H1 (cell line): Measurements from ENCODE around the gene ATP6V0A1. TPM values are rescaled to one million over a fixed set of nuclear protein-coding genes. Genes with fewer than 3 reads are reported as not detected.

ENCODE experiments used
- CTCF ChIA-PET: fragments of 300-600 bp; sonication (Branson Sonifier 250); formaldehyde crosslinking; loops from one replicate; lab custom pipeline; 2021; ENCODE audit not compliant: partially characterized antibody; lab: Charles Lee
- POLR2A ChIA-PET: fragments of 300-600 bp; sonication (Branson Sonifier 250); formaldehyde crosslinking; loops from one replicate; lab custom pipeline; 2021; ENCODE audit warnings: inconsistent platforms; ENCODE audit not compliant: partially characterized antibody; lab: Charles Lee
- DNase-seq, 2 experiments: peaks; one replicate each; pipeline versions ENCODE4 v3.0.0 to v3.0.0-alpha.2; 2010 to 2022; ENCODE audit warnings: low spot score in 2 of 2, low read depth in 1 of 2, mixed read lengths in 1 of 2
- FAIRE-seq: peaks from 2 replicates; lab custom pipeline; 2011; peaks lifted over from hg19 to GRCh38; lab: Jason Lieb, UNC
- H2AFZ ChIP-seq: 2 replicates; pipeline ENCODE4 v1.8.1; 2012; ENCODE audit warnings: low read length, inconsistent platforms
- H2AK5ac ChIP-seq: 2 replicates; pipeline ENCODE4 v1.6.1; 2013; ENCODE audit warnings: low read depth, low read length
- H2BK120ac ChIP-seq: replicated peaks from 2 replicates; pipeline ENCODE3; 2013; ENCODE audit warnings: low read depth, low read length, inconsistent platforms
- H2BK12ac ChIP-seq: 2 replicates; pipeline ENCODE4 v1.6.1; 2013; ENCODE audit warnings: low read depth, low read length
- H2BK15ac ChIP-seq: 2 replicates; pipeline ENCODE4 v1.6.1; 2013; ENCODE audit warnings: low read length
- H2BK20ac ChIP-seq: 2 replicates; pipeline ENCODE4 v1.6.1; 2013; ENCODE audit warnings: low read length
- H2BK5ac ChIP-seq: 2 replicates; pipeline ENCODE4 v1.6.1; 2013; ENCODE audit warnings: low read depth, low read length
- H3K14ac ChIP-seq: 2 replicates; pipeline ENCODE4 v1.6.1; 2013; ENCODE audit warnings: inconsistent platforms; ENCODE audit not compliant: insufficient read length
- H3K18ac ChIP-seq: 2 replicates; pipeline ENCODE4 v1.6.1; 2013; ENCODE audit warnings: low read length; ENCODE audit errors: extremely low read depth
- H3K23ac ChIP-seq: 2 replicates; pipeline ENCODE4 v1.6.1; 2013; ENCODE audit warnings: inconsistent platforms; ENCODE audit not compliant: insufficient read length
- H3K23me2 ChIP-seq: 2 replicates; pipeline ENCODE4 v1.6.1; 2013; ENCODE audit warnings: low read depth, low read length
- H3K27ac ChIP-seq: 2 replicates; pipeline ENCODE4 v1.6.1; 2011; ENCODE audit warnings: low read depth, low read length, inconsistent platforms
- H3K27me3 ChIP-seq, 4 experiments: replicated peaks in 1 of 4; 1 replicate in 1 of 4; 2 replicates in 3 of 4; pipeline versions ENCODE4 v1.6.1 to v1.8.1; 2011 to 2013; ENCODE audit warnings: low read length in 3 of 4, mild to moderate bottlenecking in 3 of 4, inconsistent platforms in 2 of 4, mixed read lengths in 2 of 4, moderate library complexity in 1 of 4; ENCODE audit not compliant: control insufficient read depth in 3 of 4, insufficient read depth in 3 of 4; ENCODE audit errors: extremely low read depth in 1 of 4
- H3K36me3 ChIP-seq, 4 experiments: 2 replicates each; pipeline versions ENCODE4 v1.6.1 to v1.8.1; 2011 to 2013; ENCODE audit warnings: mild to moderate bottlenecking in 4 of 4, low read length in 3 of 4, moderate library complexity in 2 of 4, control low read depth in 1 of 4, inconsistent platforms in 1 of 4; ENCODE audit not compliant: insufficient read depth in 4 of 4, control insufficient read depth in 2 of 4
- H3K4ac ChIP-seq: replicated peaks from 2 replicates; pipeline ENCODE3; 2013; ENCODE audit warnings: low read length, low read depth, mixed read lengths, inconsistent platforms; ENCODE audit not compliant: insufficient read length
- H3K4me1 ChIP-seq, 4 experiments: replicated peaks in 1 of 4; 1 replicate in 1 of 4; 2 replicates in 3 of 4; pipeline versions ENCODE4 v1.6.1 to v1.8.1; 2011 to 2013; ENCODE audit warnings: low read length in 3 of 4, inconsistent platforms in 2 of 4, mixed read lengths in 1 of 4; ENCODE audit not compliant: insufficient read depth in 4 of 4, control insufficient read depth in 3 of 4
- H3K4me2 ChIP-seq, 2 experiments: 2 replicates each; pipeline versions ENCODE4 v1.6.1 to v1.8.1; 2011 to 2013; ENCODE audit warnings: low read depth in 2 of 2, low read length in 2 of 2, control low read depth in 1 of 2, inconsistent platforms in 1 of 2, mild to moderate bottlenecking in 1 of 2; ENCODE audit not compliant: insufficient read depth in 1 of 2
- H3K4me3 ChIP-seq, 4 experiments: fragments of 200-600, 300-600 bp in 1 of 4; sonication (generic), shearing (Covaris generic), sonication (Bioruptor Twin) in 1 of 4; 2 replicates each; pipeline versions ENCODE4 v1.5.1 to v1.8.1; 2011 to 2016; ENCODE audit warnings: low read length in 4 of 4, low read depth in 3 of 4, control low read depth in 2 of 4, inconsistent platforms in 2 of 4, mild to moderate bottlenecking in 2 of 4, mixed read lengths in 1 of 4, moderate library complexity in 1 of 4; ENCODE audit not compliant: insufficient read depth in 2 of 4; ENCODE audit errors: extremely low read depth in 1 of 4
- H3K56ac ChIP-seq: replicated peaks from 2 replicates; pipeline ENCODE3; 2013; ENCODE audit warnings: low read depth, mild to moderate bottlenecking, mixed read lengths, low read length, inconsistent platforms; ENCODE audit not compliant: insufficient read length
- H3K79me1 ChIP-seq: 2 replicates; pipeline ENCODE4 v1.6.1; 2013; ENCODE audit warnings: low read depth, low read length, control low read depth
- H3K79me2 ChIP-seq, 2 experiments: 2 replicates each; pipeline versions ENCODE4 v1.6.1 to v1.8.1; 2012 to 2013; ENCODE audit warnings: low read length in 2 of 2, mild to moderate bottlenecking in 2 of 2, inconsistent platforms in 1 of 2; ENCODE audit not compliant: insufficient read depth in 2 of 2, control insufficient read depth in 1 of 2
- H3K9ac ChIP-seq, 4 experiments: replicated peaks in 1 of 4; 1 replicate in 1 of 4; 2 replicates in 3 of 4; pipeline versions ENCODE4 v1.6.1 to v1.8.1; 2011 to 2013; ENCODE audit warnings: low read depth in 3 of 4, low read length in 3 of 4, control low read depth in 2 of 4, mild to moderate bottlenecking in 2 of 4, moderate library complexity in 2 of 4, inconsistent platforms in 1 of 4; ENCODE audit errors: extremely low read depth in 1 of 4
- H3K9me3 ChIP-seq, 2 experiments: 2 replicates each; pipeline versions ENCODE4 v1.6.1 to v1.8.1; 2012 to 2013; ENCODE audit warnings: mild to moderate bottlenecking in 2 of 2, moderate library complexity in 2 of 2, control low read depth in 1 of 2, inconsistent platforms in 1 of 2, low read depth in 1 of 2, low read length in 1 of 2, mixed read lengths in 1 of 2; ENCODE audit not compliant: insufficient read depth in 2 of 2
- H4K20me1 ChIP-seq, 2 experiments: replicated peaks in 1 of 2; 2 replicates each; pipeline versions ENCODE3 to v1.8.1; 2011 to 2013; ENCODE audit warnings: inconsistent platforms in 2 of 2, low read length in 2 of 2, mild to moderate bottlenecking in 1 of 2; ENCODE audit not compliant: insufficient read depth in 2 of 2, control insufficient read depth in 1 of 2
- H4K5ac ChIP-seq: 2 replicates; pipeline ENCODE4 v1.6.1; 2013; ENCODE audit warnings: low read length, low read depth, mixed read lengths, inconsistent platforms; ENCODE audit not compliant: insufficient read length
- H4K8ac ChIP-seq: 2 replicates; pipeline ENCODE4 v1.8.0; 2013; ENCODE audit warnings: mild to moderate bottlenecking, moderate library complexity, low read length, inconsistent platforms; ENCODE audit not compliant: insufficient read depth; ENCODE audit errors: extremely low read depth
- H4K91ac ChIP-seq: replicated peaks from 2 replicates; pipeline ENCODE3; 2013; ENCODE audit warnings: low read length, mixed read lengths, inconsistent platforms; ENCODE audit not compliant: insufficient read length
- ASH2L ChIP-seq: fragments of 200-600, 300-600 bp; sonication (generic); IDR thresholded peaks from one replicate; pipeline ENCODE4 v1.7.1; 2017; ENCODE audit warnings: low read length
- HDAC2 ChIP-seq, 2 experiments: fragments of 300-600 bp in 1 of 2; sonication (generic) in 1 of 2; IDR thresholded peaks; 2 replicates each; pipeline ENCODE4 v1.6.1; 2011 to 2012; ENCODE audit warnings: low read depth in 2 of 2, low read length in 2 of 2, mild to moderate bottlenecking in 2 of 2, moderate library complexity in 2 of 2, borderline replicate concordance in 1 of 2, inconsistent platforms in 1 of 2
- KDM5A ChIP-seq: fragments of 200-600 bp; IDR thresholded peaks from 2 replicates; pipeline ENCODE4 v1.7.1; 2012; ENCODE audit warnings: mild to moderate bottlenecking, low read length, inconsistent platforms, mixed read lengths
- POU5F1 ChIP-seq: IDR thresholded peaks from 2 replicates; pipeline ENCODE4 v1.6.1; 2011; ENCODE audit warnings: low read depth, mild to moderate bottlenecking, low read length, moderate library complexity
- RBBP5 ChIP-seq: IDR thresholded peaks from 2 replicates; pipeline ENCODE4 v1.7.1; 2012; ENCODE audit warnings: low read depth, mild to moderate bottlenecking, inconsistent platforms, low read length, moderate library complexity, borderline replicate concordance
- SAP30 ChIP-seq: fragments of 300-600 bp; sonication (generic); IDR thresholded peaks from 2 replicates; pipeline ENCODE4 v1.7.1; 2012; ENCODE audit warnings: low read length, moderate library complexity, mild to moderate bottlenecking, inconsistent platforms; ENCODE audit not compliant: insufficient read depth, insufficient replicate concordance
- SP4 ChIP-seq: IDR thresholded peaks from 2 replicates; pipeline ENCODE4 v1.6.1; 2012; ENCODE audit warnings: low read length, inconsistent platforms
- TAF7 ChIP-seq: optimal IDR thresholded peaks from 2 replicates; pipeline ENCODE3; 2011; ENCODE audit warnings: low read depth, mild to moderate bottlenecking, inconsistent platforms, low read length, moderate library complexity, borderline replicate concordance
- YY1 ChIP-seq: IDR thresholded peaks from 2 replicates; pipeline ENCODE4 v1.6.1; 2011; ENCODE audit warnings: low read depth, mild to moderate bottlenecking, low read length
- ZNF274 ChIP-seq: IDR thresholded peaks from 2 replicates; pipeline ENCODE4 v1.7.0; 2012; ENCODE audit warnings: low read length, borderline replicate concordance; ENCODE audit errors: extremely low read depth
- WGBS, 2 experiments: shearing (Covaris generic) in 1 of 2; methylation state at CpG; one replicate each; pipeline versions ENCODE4 v1.1.6 to v1.1.7; 2013 to 2015; ENCODE audit warnings: low lambda C conversion rate in 2 of 2, mixed read lengths in 2 of 2, inconsistent platforms in 1 of 2, low coverage in 1 of 2, missing lambda C conversion rate in 1 of 2; ENCODE audit not compliant: insufficient replicate concordance in 2 of 2, insufficient coverage in 1 of 2, insufficient read length in 1 of 2; ENCODE audit errors: extremely low coverage in 1 of 2, missing lambda C conversion rate in 1 of 2; 5-methylcytosine and 5-hydroxymethylcytosine counted together
- polyA plus RNA-seq, 7 experiments: library from polyadenylated mRNA; depleted of rRNA in 3 of 7; stranded (reverse) in 5 of 7; unstranded in 2 of 7; fragments of >200 nt in 5 of 7; fragments of 200-250 nt in 2 of 7; gene quantifications; 1 replicate in 5 of 7; 2 replicates in 1 of 7; 4 replicates in 1 of 7; pipeline versions ENCODE4 v1.2.1 to v1.2.3, GENCODE V29; 2011 to 2013; ENCODE audit warnings: missing spikeins in 2 of 7, mixed read lengths in 2 of 7
- total RNA-seq: library from RNA; stranded (reverse); fragmentation: NEBNext Ultra II Directional; extraction: Animal tissue kit (Norgen Biotek cat#: 25700); gene quantifications from 2 replicates; pipeline ENCODE4 v1.2.1, GENCODE V29; 2021
- TF ChIP-seq, protein P1 (sequence below): IDR thresholded peaks from 2 replicates; pipeline ENCODE4 v1.6.1; 2012; ENCODE audit warnings: low read length, inconsistent platforms
- TF ChIP-seq, protein P2 (sequence below): IDR thresholded peaks from 2 replicates; pipeline ENCODE4 v1.6.1; 2012; ENCODE audit warnings: inconsistent platforms

ATP6V0A1 gene
- total and polyA plus RNA-seq, 2 of the 8 experiments (the other 6 are each of a cell fraction or from before 2014, with no cell fraction given) = 55.3 to 63.4 TPM

DNA sequence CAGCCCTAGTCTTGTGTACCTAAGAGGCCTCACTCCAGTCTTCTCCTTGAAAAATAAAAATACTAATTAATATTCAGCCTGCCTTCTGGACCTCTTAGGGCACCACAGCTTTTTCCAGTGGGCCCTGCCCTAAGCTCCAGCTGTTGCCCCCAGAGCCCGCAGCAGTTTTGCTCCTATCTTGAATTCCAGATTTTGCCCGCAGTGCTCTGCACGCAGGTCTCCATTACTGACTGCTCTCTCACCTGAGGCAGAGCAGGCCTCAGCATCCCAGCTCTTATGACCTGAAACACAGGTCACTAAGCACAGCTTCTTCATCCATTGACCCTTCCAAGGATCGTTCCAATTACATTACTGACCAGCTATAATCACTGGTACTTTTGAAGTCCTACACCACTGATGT lies 49.0 kb downstream of the ATP6V0A1 start:
- no peak for FAIRE-seq
- Histone ChIP-seq H3K18ac (no peak overlapping the region), H4K20me1 (no peaks in the 10 kb centered on the region), H4K8ac (no peak overlapping the region), H3K79me1 (no peaks in the 10 kb centered on the region), H2BK20ac (no peak overlapping the region), H3K27me3 (no peaks in the 10 kb centered on the region), H3K9me3 (no peaks in the 10 kb centered on the region), H3K9ac (no peak overlapping the region), H2BK5ac (no peak overlapping the region), H3K4ac (no peak overlapping the region), H3K23ac (no peak overlapping the region), H3K56ac (no peak overlapping the region), H3K14ac (no peak overlapping the region), H2AK5ac (no peak overlapping the region), H2BK12ac (no peak overlapping the region), H2AFZ (no peak overlapping the region), H2BK120ac (no peak overlapping the region), H3K23me2 (no peaks in the 10 kb centered on the region), H3K27ac (no peak overlapping the region), H3K36me3 (peaks cover 0 to 22% (median 15%) of the 10 kb centered on the region in 4 experiments; a peak in 6 of 8 replicates), H3K4me3 (no peak overlapping the region), H3K4me1 (no peaks in the 10 kb centered on the region), H4K5ac (no peak overlapping the region), H4K91ac (no peak overlapping the region), H3K79me2 (no peaks in the 10 kb centered on the region), H3K4me2 (no peak overlapping the region), H2BK15ac (no peak overlapping the region)
- POLR2A ChIA-PET = interaction anchor here (0.9 to 1.7 kb wide), 2 partner anchors 15 to 85 kb away, joined by 3 to 4 read pairs; partner anchors contain the start of gene CAVIN1
- no peak for DNase-seq
- CTCF ChIA-PET = interaction anchor here (0.6 to 6.6 kb wide), 6 partner anchors 11 to 195 kb away, joined by 3 to 57 read pairs (median 3); no protein-coding TSS in a partner anchor
- WGBS, 2 experiments = 99% methylated on average over 4 of the region's 4 CpGs; no CpG with 5 or more reads in 1 of the 2 experiments
- TF ChIP-seq ASH2L (no peak), KDM5A (no peak), HDAC2 (IDR thresholded peaks at IDR 0.05; ENCODE audit: borderline replicate concordance in 1 of 2, low read depth in 2 of 2, low read length in 2 of 2) (no peak), RBBP5 (no peak), POU5F1 (no peak), ZNF274 (no peak), TAF7 (no peak), SAP30 (no peak), YY1 (no peak), SP4 (no peak)
- TF ChIP-seq, protein P1, sequence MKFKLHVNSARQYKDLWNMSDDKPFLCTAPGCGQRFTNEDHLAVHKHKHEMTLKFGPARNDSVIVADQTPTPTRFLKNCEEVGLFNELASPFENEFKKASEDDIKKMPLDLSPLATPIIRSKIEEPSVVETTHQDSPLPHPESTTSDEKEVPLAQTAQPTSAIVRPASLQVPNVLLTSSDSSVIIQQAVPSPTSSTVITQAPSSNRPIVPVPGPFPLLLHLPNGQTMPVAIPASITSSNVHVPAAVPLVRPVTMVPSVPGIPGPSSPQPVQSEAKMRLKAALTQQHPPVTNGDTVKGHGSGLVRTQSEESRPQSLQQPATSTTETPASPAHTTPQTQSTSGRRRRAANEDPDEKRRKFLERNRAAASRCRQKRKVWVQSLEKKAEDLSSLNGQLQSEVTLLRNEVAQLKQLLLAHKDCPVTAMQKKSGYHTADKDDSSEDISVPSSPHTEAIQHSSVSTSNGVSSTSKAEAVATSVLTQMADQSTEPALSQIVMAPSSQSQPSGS = no peak
- TF ChIP-seq, protein P2, sequence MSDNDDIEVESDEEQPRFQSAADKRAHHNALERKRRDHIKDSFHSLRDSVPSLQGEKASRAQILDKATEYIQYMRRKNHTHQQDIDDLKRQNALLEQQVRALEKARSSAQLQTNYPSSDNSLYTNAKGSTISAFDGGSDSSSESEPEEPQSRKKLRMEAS = no peak
